Measurements from ENCODE around the gene TAF3. TPM values are rescaled to one million over a fixed set of nuclear protein-coding genes. Genes with fewer than 3 reads are reported as not detected.

Gene TAF3
- 6.7 to 8.3 TPM (median 7.2 TPM) in 5 replicates for total RNA-seq (2022; extraction: Qiagen RNA extraction)

GRCh38 chr10:7818295-7819120, at the start of gene TAF3:
TAF3 (plus strand) TSS chr10:7818505; CDS start chr10:7818710, 205 bp downstream.

GRCh38 chr10:7787857-7788638, 30.3 kb upstream of the TAF3 start, which contains the start of the genes ATP5F1C and KIN:
ATP5F1C (plus strand) TSS chr10:7788177; CDS start chr10:7788208, 31 bp downstream.
KIN (minus strand) TSS chr10:7787993; CDS start chr10:7787933, 60 bp downstream.

GRCh38 chr10:8054494-8055407, 236.4 kb downstream of the TAF3 start, which contains the start of gene GATA3:
GATA3 (plus strand) TSS chr10:8054688; CDS start chr10:8055656, 968 bp downstream.

Other genes starting within 250 kb of the TAF3 start
- 0.02 to 0.20 TPM (median 0.13 TPM) in 5 replicates for gene ITIH5, start 151.5 kb upstream of the TAF3 start, total RNA-seq (2022; extraction: Qiagen RNA extraction)
- 0.26 to 0.41 TPM (median 0.38 TPM) in 5 replicates for gene ITIH2, start 115.2 kb upstream of the TAF3 start, total RNA-seq (2022; extraction: Qiagen RNA extraction)
- gene KIN, start 30.5 kb upstream of the TAF3 start, total RNA-seq (2022; extraction: Qiagen RNA extraction) = 10.3 to 15.4 TPM (median 13.5 TPM) in 5 replicates
- gene ATP5F1C, start 30.3 kb upstream of the TAF3 start, total RNA-seq (2022; extraction: Qiagen RNA extraction) = 271 to 334 TPM (median 292 TPM) in 5 replicates
- gene GATA3, start 236.2 kb downstream of the TAF3 start, total RNA-seq (2022; extraction: Qiagen RNA extraction) = 4.0 to 5.2 TPM (median 4.9 TPM) in 5 replicates